IMR-90 (cell line): Measurements from ENCODE around the gene ZNF512B. TPM values are rescaled to one million over a fixed set of nuclear protein-coding genes. Genes with fewer than 3 reads are reported as not detected.
"Not testable (repeated sequence)": the region's sequence is repeated elsewhere in the genome, so short reads cannot be mapped to it uniquely, and the experiment has no call there.

Source experiments
- ATAC-seq: fragments of 200-7000 bp; cut with Tn5 transposase; 2 replicates; pipeline ENCODE4 v1.9.1; 2020; ENCODE audit warnings: low read depth, mild to moderate bottlenecking, moderate library complexity
- BruUV-seq: library from RNA; stranded (reverse); fragments of 400-500 nt; replicated peaks from 2 replicates; lab custom pipeline; 2021; lab: Mats Ljungman, UMichigan
- CTCF ChIA-PET: fragments of 300-600 bp; formaldehyde crosslinking; extraction: SDS; loops from one replicate; lab custom pipeline; 2021; ENCODE audit warnings: antibody characterized with exemption; lab: Yijun Ruan, JAX
- POLR2A ChIA-PET: fragments of 300-600 bp; sonication (Branson Sonifier 250); formaldehyde crosslinking; loops from one replicate; lab custom pipeline; 2022; ENCODE audit warnings: antibody characterized with exemption; ENCODE audit not compliant: unreplicated experiment; lab: Charles Lee
- DNase-seq: peaks from one replicate; pipeline ENCODE4 v3.0.0; 2013
- H2AFZ ChIP-seq: replicated peaks from 2 replicates; pipeline ENCODE3; 2013; ENCODE audit warnings: low read length, mild to moderate bottlenecking; ENCODE audit not compliant: poor library complexity
- H2AK5ac ChIP-seq: 2 replicates; pipeline ENCODE4 v1.6.1; 2013; ENCODE audit warnings: low read depth, low read length, inconsistent platforms
- H2AK9ac ChIP-seq: replicated peaks from 2 replicates; pipeline ENCODE3; 2013; ENCODE audit warnings: mild to moderate bottlenecking, low read depth, low read length, moderate library complexity; ENCODE audit not compliant: poor library complexity
- H2BK120ac ChIP-seq: 2 replicates; pipeline ENCODE4 v1.6.1; 2013; ENCODE audit warnings: low read depth, low read length, inconsistent platforms
- H2BK15ac ChIP-seq: 3 replicates; pipeline ENCODE4 v1.6.1; 2013; ENCODE audit warnings: low read depth, low read length, inconsistent platforms
- H2BK20ac ChIP-seq: 2 replicates; pipeline ENCODE4 v1.6.1; 2013; ENCODE audit warnings: low read depth, mild to moderate bottlenecking, inconsistent platforms, low read length, moderate library complexity
- H2BK5ac ChIP-seq: 2 replicates; pipeline ENCODE4 v1.6.1; 2013; ENCODE audit warnings: mild to moderate bottlenecking, low read depth, low read length, inconsistent platforms; ENCODE audit not compliant: poor library complexity, severe bottlenecking
- H3K14ac ChIP-seq: replicated peaks from 2 replicates; pipeline ENCODE4 v1.6.1; 2013; ENCODE audit warnings: low read depth, low read length, inconsistent platforms
- H3K18ac ChIP-seq: 2 replicates; pipeline ENCODE4 v1.6.1; 2013; ENCODE audit warnings: low read depth, low read length, control low read depth
- H3K23ac ChIP-seq: 2 replicates; pipeline ENCODE4 v1.6.1; 2013; ENCODE audit warnings: low read depth, low read length, inconsistent platforms
- H3K27ac ChIP-seq: 2 replicates; pipeline ENCODE4 v1.5.1; 2013; ENCODE audit warnings: mild to moderate bottlenecking, control low read depth, low read length; ENCODE audit not compliant: insufficient read depth
- H3K27me3 ChIP-seq: 2 replicates; pipeline ENCODE4 v1.6.1; 2013; ENCODE audit warnings: low read length; ENCODE audit not compliant: control insufficient read depth, insufficient read depth
- H3K36me3 ChIP-seq: 2 replicates; pipeline ENCODE4 v1.6.1; 2013; ENCODE audit warnings: low read length, mixed read lengths; ENCODE audit not compliant: control insufficient read depth, insufficient read depth
- H3K4ac ChIP-seq: 2 replicates; pipeline ENCODE4 v1.6.1; 2013; ENCODE audit warnings: low read depth, low read length, inconsistent platforms
- H3K4me1 ChIP-seq: 2 replicates; pipeline ENCODE4 v1.6.1; 2013; ENCODE audit warnings: low read length, mixed read lengths; ENCODE audit not compliant: control insufficient read depth, insufficient read depth
- H3K4me2 ChIP-seq: 2 replicates; pipeline ENCODE4 v1.6.1; 2013; ENCODE audit warnings: low read depth, mild to moderate bottlenecking, control low read depth, low read length, moderate library complexity
- H3K4me3 ChIP-seq: 2 replicates; pipeline ENCODE4 v1.5.1; 2013; ENCODE audit warnings: low read depth, mild to moderate bottlenecking, control low read depth, low read length, moderate library complexity; ENCODE audit not compliant: insufficient read depth
- H3K56ac ChIP-seq: 2 replicates; pipeline ENCODE4 v1.6.1; 2013; ENCODE audit warnings: low read length, inconsistent platforms; ENCODE audit not compliant: insufficient read depth; ENCODE audit errors: extremely low read depth
- H3K79me1 ChIP-seq, 2 experiments: 2 replicates each; pipeline ENCODE4 v1.6.1; 2013; ENCODE audit warnings: low read length in 2 of 2, inconsistent platforms in 1 of 2, low read depth in 1 of 2
- H3K9ac ChIP-seq: 2 replicates; pipeline ENCODE4 v1.6.1; 2013; ENCODE audit warnings: low read depth, low read length, control low read depth
- H3K9me1 ChIP-seq: 2 replicates; pipeline ENCODE4 v1.6.1; 2013; ENCODE audit warnings: low read length, inconsistent platforms; ENCODE audit not compliant: insufficient read depth
- H3K9me3 ChIP-seq: 2 replicates; pipeline ENCODE4 v1.6.1; 2013; ENCODE audit warnings: low read length; ENCODE audit not compliant: control insufficient read depth, insufficient read depth
- H4K20me1 ChIP-seq: 2 replicates; pipeline ENCODE4 v1.6.1; 2013; ENCODE audit warnings: low read length, inconsistent platforms; ENCODE audit not compliant: insufficient read depth
- H4K5ac ChIP-seq: 2 replicates; pipeline ENCODE4 v1.6.1; 2013; ENCODE audit warnings: mild to moderate bottlenecking, low read depth, low read length, control low read depth
- H4K8ac ChIP-seq, 2 experiments: 2 replicates each; pipeline ENCODE4 v1.6.1; 2013; ENCODE audit warnings: low read depth in 2 of 2, low read length in 2 of 2, control low read depth in 1 of 2, inconsistent platforms in 1 of 2
- H4K91ac ChIP-seq: 2 replicates; pipeline ENCODE4 v1.6.1; 2013; ENCODE audit warnings: low read depth, low read length, inconsistent platforms; ENCODE audit not compliant: insufficient read depth
- WGBS, 2 experiments: methylation state at CpG; one replicate each; pipeline versions ENCODE4 v1.1.5 to v1.1.7; 2013; ENCODE audit warnings: missing lambda C conversion rate in 2 of 2; ENCODE audit not compliant: insufficient read length in 1 of 2; ENCODE audit errors: extremely low coverage in 2 of 2; 5-methylcytosine and 5-hydroxymethylcytosine counted together
- dilution Hi-C: fragments of 300-500 bp; cut with HindIII; formaldehyde crosslinking; loops from one replicate; pipeline ENCODE4 v1.14.3; 2018; ENCODE audit warnings: low sequenced_read_pairs; ENCODE audit not compliant: unreplicated experiment
- in situ Hi-C: fragments of 300-500 bp; cut with MboI; formaldehyde crosslinking; loops from 3 replicates; pipeline ENCODE4 v1.14.3; 2019; ENCODE audit warnings: low sequenced_read_pairs, inconsistent platforms, mixed read lengths
- intact Hi-C: fragments of 100-400 bp; cut with micrococcal nuclease; formaldehyde crosslinking; loops from 2 replicates; pipeline ENCODE4 v1.10.0; 2022
- polyA plus RNA-seq, 3 experiments: library from polyadenylated mRNA; depleted of rRNA; stranded (reverse); fragments of >200 nt; gene quantifications; 2 replicates each; pipeline ENCODE4 v1.2.3, GENCODE V29; 2012; ENCODE audit warnings: low replicate concordance in 1 of 3
- total RNA-seq: library from RNA; depleted of rRNA; stranded (reverse); fragments of >200 nt; gene quantifications from 2 replicates; pipeline ENCODE4 v1.2.3, GENCODE V29; 2012

The ZNF512B gene
- total and polyA plus RNA-seq, 2 of the 4 experiments (the other 2 are of a cell fraction), result 6.5 to 15.6 TPM

- dilution Hi-C loops, CTCF ChIA-PET, H3K27ac ChIP-seq, H2AK9ac ChIP-seq, BruUV-seq, H3K4me3 ChIP-seq, ATAC-seq, H3K9ac ChIP-seq, H2AK5ac ChIP-seq, H3K27me3 ChIP-seq, H3K18ac ChIP-seq, H2BK120ac ChIP-seq, in situ Hi-C loops, H4K8ac ChIP-seq, H3K4ac ChIP-seq, H3K56ac ChIP-seq, H3K23ac ChIP-seq, H2BK15ac ChIP-seq, DNase-seq, H2BK20ac ChIP-seq, H3K14ac ChIP-seq, H3K9me3 ChIP-seq, H2AFZ ChIP-seq, intact Hi-C loops, H4K5ac ChIP-seq, POLR2A ChIA-PET, H4K91ac ChIP-seq, H2BK5ac ChIP-seq, H3K4me2 ChIP-seq: not testable (repeated sequence)
- peaks cover 39% of the 10 kb centered on the region for H3K36me3 ChIP-seq
- peaks cover 27 to 50% of the 10 kb centered on the region in 2 experiments for H3K79me1 ChIP-seq
- H3K9me1 ChIP-seq, result peaks cover 13% of the 10 kb centered on the region
- H4K20me1 ChIP-seq, result peaks cover 20% of the 10 kb centered on the region
- peaks cover 13% of the 10 kb centered on the region; the same call in 1 of the 2 replicates for H3K4me1 ChIP-seq
- WGBS, 2 experiments, result no CpG with 5 or more reads among the region's 20 CpGs
Observed at GRCh38 chr20:64012385-64013154, 42.8 kb upstream of the ZNF512B start.
